ENCODE data around the gene SLC39A11.

Gene SLC39A11

GRCh38 chr17:72953621-72954020, 138.9 kb downstream of the SLC39A11 start:
- H3K4me3 ChIP-seq (replicated peaks; ENCODE audit: low read depth, low read length), result no peak overlapping the region
- TF ChIP-seq CTCF (IDR thresholded peaks at IDR 0.05; ENCODE audit: low read depth, low read length, missing control alignments), result no peak
- no peak for DNase-seq (ENCODE audit: extremely low read depth, low read depth)

- TF ChIP-seq CTCF (IDR thresholded peaks at IDR 0.05; ENCODE audit: low read depth, low read length, missing control alignments), result no peak
- no peak overlapping the region for H3K4me3 ChIP-seq (replicated peaks; ENCODE audit: low read depth, low read length)
- DNase-seq (ENCODE audit: extremely low read depth, low read depth), result no peak
Measured at GRCh38 chr17:72952641-72953315, 139.7 kb downstream of the SLC39A11 start.

GRCh38 chr17:72952220-72952619, 140.3 kb downstream of the SLC39A11 start:
- DNase-seq (ENCODE audit: extremely low read depth, low read depth), result no peak
- no peak for TF ChIP-seq CTCF (IDR thresholded peaks at IDR 0.05; ENCODE audit: low read depth, low read length, missing control alignments)
- no peak overlapping the region for H3K4me3 ChIP-seq (replicated peaks; ENCODE audit: low read depth, low read length)

GRCh38 chr17:72950242-72950931, 142.1 kb downstream of the SLC39A11 start:
- no peak overlapping the region for H3K4me3 ChIP-seq (replicated peaks; ENCODE audit: low read depth, low read length)
- DNase-seq (ENCODE audit: extremely low read depth, low read depth), result no peak

GRCh38 chr17:72948115-72948514, 144.4 kb downstream of the SLC39A11 start:
- no peak for DNase-seq (ENCODE audit: extremely low read depth, low read depth)
- TF ChIP-seq CTCF (IDR thresholded peaks at IDR 0.05; ENCODE audit: low read depth, low read length, missing control alignments), result no peak
- H3K4me3 ChIP-seq (replicated peaks; ENCODE audit: low read depth, low read length), result no peak overlapping the region

More at GRCh38 chr17:72950242-72950931, 142.1 kb downstream of the SLC39A11 start:
- no peak for TF ChIP-seq CTCF (IDR thresholded peaks at IDR 0.05; ENCODE audit: low read depth, low read length, missing control alignments)

- H3K4me3 ChIP-seq (replicated peaks; ENCODE audit: low read depth, low read length), result no peak overlapping the region
- no peak for TF ChIP-seq CTCF (IDR thresholded peaks at IDR 0.05; ENCODE audit: low read depth, low read length, missing control alignments)
- DNase-seq (ENCODE audit: extremely low read depth, low read depth), result no peak
Measured at GRCh38 chr17:72947475-72947874, 145.0 kb downstream of the SLC39A11 start.
